IPS DF 6.9 (cell line): ENCODE data around the gene ITGA6.

Experiments
- DNase-seq: peaks from one replicate; pipeline ENCODE4 v3.0.0-alpha.2; 2013; ENCODE audit warnings: low read depth, low spot score
- H3K27ac ChIP-seq: one replicate; pipeline ENCODE4 v1.5.1; 2013; ENCODE audit warnings: low read length, control low read depth
- H3K27me3 ChIP-seq: 2 replicates; pipeline ENCODE4 v1.6.1; 2013; ENCODE audit warnings: mild to moderate bottlenecking, low read length; ENCODE audit not compliant: control insufficient read depth, insufficient read depth
- H3K36me3 ChIP-seq: 2 replicates; pipeline ENCODE4 v1.6.1; 2013; ENCODE audit warnings: low read length; ENCODE audit not compliant: control insufficient read depth, insufficient read depth
- H3K4me1 ChIP-seq: 2 replicates; pipeline ENCODE4 v1.6.1; 2013; ENCODE audit warnings: low read length; ENCODE audit not compliant: control insufficient read depth, insufficient read depth
- H3K4me3 ChIP-seq: 2 replicates; pipeline ENCODE4 v1.5.1; 2013; ENCODE audit warnings: mild to moderate bottlenecking, low read length
- H3K9me3 ChIP-seq: 2 replicates; pipeline ENCODE4 v1.6.1; 2013; ENCODE audit warnings: low read length, inconsistent platforms; ENCODE audit not compliant: control insufficient read depth, insufficient read depth
- WGBS: extraction: QIAGEN DNeasy Blood & Tissue Kit; methylation state at CpG from one replicate; pipeline ENCODE4 v1.1.7; 2013; ENCODE audit warnings: mixed read lengths, missing lambda C conversion rate; ENCODE audit not compliant: insufficient read length, insufficient coverage; 5-methylcytosine and 5-hydroxymethylcytosine counted together

Gene ITGA6

DNA sequence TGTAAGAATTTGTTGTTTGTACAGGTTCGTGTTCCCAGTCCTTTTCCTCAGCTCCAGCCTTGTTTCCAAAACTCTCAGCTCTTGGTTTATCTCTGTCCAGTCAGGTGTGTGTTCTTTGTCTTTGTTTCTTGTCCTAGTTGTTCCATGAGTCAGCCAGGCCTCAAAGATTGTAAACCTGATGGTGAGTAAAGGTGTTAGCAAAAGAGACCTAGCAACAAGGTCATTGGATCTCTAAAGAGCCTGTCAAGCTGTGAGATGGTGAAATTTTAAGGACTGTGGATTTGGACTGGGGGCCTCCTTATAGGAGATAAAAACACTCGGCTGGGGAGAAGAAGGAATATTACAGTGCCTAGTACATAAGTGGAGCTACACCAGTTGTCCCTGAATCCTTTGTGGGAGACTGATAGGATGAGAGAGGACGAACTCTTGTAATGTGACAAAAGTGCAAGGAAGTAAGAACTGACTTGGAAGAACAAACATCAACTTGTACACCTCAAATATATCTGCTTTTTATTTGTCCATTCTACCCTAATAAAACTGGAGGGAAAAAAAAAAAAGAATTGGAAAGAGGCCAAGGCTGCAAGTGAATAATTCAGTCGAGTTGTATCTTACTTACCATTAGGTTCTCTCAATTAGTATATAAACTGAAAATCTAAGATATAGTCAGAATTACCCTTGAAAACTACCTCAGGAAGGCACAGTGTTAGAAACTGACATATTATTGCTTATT lies 37.2 kb downstream of the ITGA6 start:
- no peaks in the 10 kb centered on the region for H3K4me1 ChIP-seq
- H3K4me3 ChIP-seq: no peak overlapping the region
- no peaks in the 10 kb centered on the region for H3K9me3 ChIP-seq
- no CpG with 5 or more reads among the region's 4 CpGs for WGBS
- no peak for DNase-seq
- H3K27me3 ChIP-seq: no peaks in the 10 kb centered on the region
- peaks cover 3% of the 10 kb centered on the region; the same call in 1 of the 2 replicates for H3K36me3 ChIP-seq
- no peak overlapping the region for H3K27ac ChIP-seq

- WGBS: no CpG with 5 or more reads among the region's 24 CpGs
- no peaks in the 10 kb centered on the region for H3K4me1 ChIP-seq
Measured at GRCh38 chr2:172465417-172466334, 38.3 kb downstream of the ITGA6 start.

DNA sequence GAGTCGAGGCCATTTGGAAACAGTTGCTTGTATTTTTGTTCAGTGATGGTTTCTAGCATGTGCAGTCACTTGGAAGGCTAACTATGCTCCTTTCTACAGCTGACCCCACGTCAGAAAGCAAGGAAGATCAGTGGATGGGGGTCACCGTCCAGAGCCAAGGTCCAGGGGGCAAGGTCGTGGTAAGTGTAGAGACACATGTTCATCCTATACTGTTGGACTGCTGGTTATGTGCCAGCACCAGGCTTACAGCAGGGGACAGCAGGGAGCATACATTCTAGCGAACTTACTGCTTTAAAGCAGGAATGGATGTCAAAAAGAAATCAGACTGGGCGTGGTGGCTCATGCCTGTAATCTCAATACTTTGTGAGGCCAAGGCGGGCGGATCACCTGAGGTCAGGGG lies 40.0 kb downstream of the ITGA6 start:
- Histone ChIP-seq H3K4me1 (no peaks in the 10 kb centered on the region), H3K27me3 (no peaks in the 10 kb centered on the region), H3K9me3 (no peaks in the 10 kb centered on the region), H3K36me3 (peaks cover 3% of the 10 kb centered on the region; the same call in 1 of the 2 replicates), H3K4me3 (no peak overlapping the region), H3K27ac (no peak overlapping the region)
- no CpG with 5 or more reads among the region's 8 CpGs for WGBS
- no peak for DNase-seq

More at GRCh38 chr2:172465417-172466334, 38.3 kb downstream of the ITGA6 start:
- Histone ChIP-seq H3K36me3 (peaks cover 3% of the 10 kb centered on the region; the same call in 1 of the 2 replicates), H3K27ac (no peak overlapping the region), H3K27me3 (no peaks in the 10 kb centered on the region), H3K4me3 (no peak overlapping the region), H3K9me3 (no peaks in the 10 kb centered on the region)
- peak; percentile 52 for DNase-seq

- H3K9me3 ChIP-seq: no peaks in the 10 kb centered on the region
- peaks cover 3% of the 10 kb centered on the region; the same call in 1 of the 2 replicates for H3K36me3 ChIP-seq
- no peaks in the 10 kb centered on the region for H3K4me1 ChIP-seq
- WGBS: no CpG with 5 or more reads among the region's 11 CpGs
- DNase-seq: no peak
- no peak overlapping the region for H3K4me3 ChIP-seq
- H3K27me3 ChIP-seq: no peaks in the 10 kb centered on the region
- no peak overlapping the region for H3K27ac ChIP-seq
Measured at GRCh38 chr2:172470958-172471922, 43.9 kb downstream of the ITGA6 start.

DNA sequence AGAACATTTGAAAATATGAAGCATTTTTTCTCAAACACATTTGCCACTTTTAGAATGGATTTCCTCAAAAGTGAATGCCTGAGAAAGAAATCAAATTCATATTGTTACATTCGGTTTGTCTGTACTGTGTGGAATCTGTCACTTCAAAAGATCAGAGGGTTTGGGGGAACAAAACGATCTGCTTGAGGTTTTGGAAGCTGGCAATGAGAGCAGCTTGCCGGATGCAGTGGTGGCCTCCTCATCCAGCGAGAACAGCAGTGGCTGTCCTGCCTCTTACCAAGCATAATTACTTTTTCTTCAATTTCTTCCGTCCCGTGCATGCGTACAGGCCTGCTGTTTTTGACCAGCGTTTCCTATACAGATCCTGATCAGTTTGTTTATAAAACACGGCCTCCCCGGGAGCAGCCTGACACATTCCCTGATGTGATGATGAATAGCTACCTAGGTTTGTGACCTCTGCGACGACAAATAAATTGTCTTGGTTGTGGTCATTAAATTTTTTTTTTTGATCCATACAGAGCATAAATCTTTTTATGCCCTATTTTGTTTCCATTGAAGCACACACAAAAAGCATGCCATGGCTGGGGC lies 45.2 kb downstream of the ITGA6 start:
- DNase-seq: no peak
- Histone ChIP-seq H3K4me3 (no peak overlapping the region), H3K9me3 (no peaks in the 10 kb centered on the region), H3K36me3 (no peaks in the 10 kb centered on the region), H3K27ac (no peak overlapping the region), H3K4me1 (no peaks in the 10 kb centered on the region), H3K27me3 (no peaks in the 10 kb centered on the region)
- WGBS: no CpG with 5 or more reads among the region's 12 CpGs

GRCh38 chr2:172473167-172473566 lies 45.8 kb downstream of the ITGA6 start:
- no peak overlapping the region for H3K27ac ChIP-seq
- no peaks in the 10 kb centered on the region for H3K36me3 ChIP-seq
- no peak overlapping the region for H3K4me3 ChIP-seq
- no peak for DNase-seq
- H3K4me1 ChIP-seq: no peaks in the 10 kb centered on the region
- no peaks in the 10 kb centered on the region for H3K9me3 ChIP-seq
- H3K27me3 ChIP-seq: no peaks in the 10 kb centered on the region

- no peaks in the 10 kb centered on the region for H3K9me3 ChIP-seq
- WGBS: no CpG with 5 or more reads among the region's 8 CpGs
- H3K4me1 ChIP-seq: no peaks in the 10 kb centered on the region
- H3K27ac ChIP-seq: no peak overlapping the region
- no peaks in the 10 kb centered on the region for H3K27me3 ChIP-seq
- peaks cover 2% of the 10 kb centered on the region; the same call in 1 of the 2 replicates for H3K36me3 ChIP-seq
- H3K4me3 ChIP-seq: no peak overlapping the region
- no peak for DNase-seq
Measured at GRCh38 chr2:172478353-172478752, 51.0 kb downstream of the ITGA6 start.

GRCh38 chr2:172480301-172481218 lies 53.2 kb downstream of the ITGA6 start:
- peaks cover 2% of the 10 kb centered on the region; the same call in 1 of the 2 replicates for H3K36me3 ChIP-seq
- H3K9me3 ChIP-seq: no peaks in the 10 kb centered on the region
- no CpG with 5 or more reads among the region's 12 CpGs for WGBS
- DNase-seq: no peak
- H3K4me3 ChIP-seq: no peak overlapping the region
- H3K4me1 ChIP-seq: no peaks in the 10 kb centered on the region
- no peak overlapping the region for H3K27ac ChIP-seq
- no peaks in the 10 kb centered on the region for H3K27me3 ChIP-seq
